Vagina (tissue), 2 donors: ENCODE measurements around the gene ITGAV.

Experiments used
- POLR2A ChIP-seq, 2 donors: fragments of 450-650 bp; IDR thresholded peaks; one replicate each; pipeline ENCODE4 v1.6.1; 2017; ENCODE audit warnings: antibody characterized with exemption in 2 of 2, mild to moderate bottlenecking in 2 of 2, moderate library complexity in 2 of 2
- POLR2AphosphoS5 ChIP-seq, 2 donors: sonication (generic); formaldehyde crosslinking; IDR thresholded peaks; one replicate each; pipeline ENCODE4 v1.9.0; 2017; ENCODE audit warnings: antibody characterized with exemption in 2 of 2, mild to moderate bottlenecking in 2 of 2, low read depth in 1 of 2; ENCODE audit not compliant: insufficient read depth in 1 of 2
- TF ChIP-seq, protein P1 (sequence below), 3 experiments: fragments of 450-650 bp in 2 of 3; fragments of 200-600 bp in 1 of 3; sonication (generic) in 1 of 3; IDR thresholded peaks; one replicate each; pipeline ENCODE4 v1.5.1; 2017 to 2019; ENCODE audit warnings: antibody characterized with exemption in 3 of 3, mild to moderate bottlenecking in 2 of 3, moderate library complexity in 2 of 3

DNA sequence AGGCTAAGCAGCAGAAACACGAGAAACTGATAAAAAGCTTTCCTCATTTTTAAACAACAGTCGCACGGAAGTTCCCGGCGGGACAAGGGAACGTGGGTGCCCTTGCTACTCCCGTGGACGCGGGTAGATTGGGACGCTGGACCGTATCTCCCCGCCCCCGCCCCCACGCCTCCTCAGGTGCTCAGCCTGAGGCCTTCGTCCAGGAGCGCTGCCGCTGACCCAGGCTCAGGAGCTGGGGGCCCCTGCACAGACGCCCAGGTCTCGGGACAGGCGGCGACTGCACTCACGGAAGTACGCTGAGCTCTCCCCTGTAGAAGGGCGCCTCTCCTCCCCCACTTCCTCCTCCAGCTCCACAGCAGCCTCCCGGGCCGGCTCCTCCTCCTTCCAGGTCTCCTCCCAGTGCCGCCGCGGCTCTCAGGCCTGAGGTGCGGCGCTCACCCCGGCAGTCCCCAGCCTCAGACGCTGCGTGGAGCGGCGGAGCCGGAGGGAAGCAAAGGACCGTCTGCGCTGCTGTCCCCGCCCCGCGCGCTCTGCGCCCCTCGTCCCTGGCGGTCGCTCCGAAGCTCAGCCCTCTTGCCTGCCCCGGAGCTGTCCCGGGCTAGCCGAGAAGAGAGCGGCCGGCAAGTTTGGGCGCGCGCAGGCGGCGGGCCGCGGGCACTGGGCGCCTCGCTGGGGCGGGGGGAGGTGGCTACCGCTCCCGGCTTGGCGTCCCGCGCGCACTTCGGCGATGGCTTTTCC is at the start of gene ITGAV:
- TF ChIP-seq, protein P1, sequence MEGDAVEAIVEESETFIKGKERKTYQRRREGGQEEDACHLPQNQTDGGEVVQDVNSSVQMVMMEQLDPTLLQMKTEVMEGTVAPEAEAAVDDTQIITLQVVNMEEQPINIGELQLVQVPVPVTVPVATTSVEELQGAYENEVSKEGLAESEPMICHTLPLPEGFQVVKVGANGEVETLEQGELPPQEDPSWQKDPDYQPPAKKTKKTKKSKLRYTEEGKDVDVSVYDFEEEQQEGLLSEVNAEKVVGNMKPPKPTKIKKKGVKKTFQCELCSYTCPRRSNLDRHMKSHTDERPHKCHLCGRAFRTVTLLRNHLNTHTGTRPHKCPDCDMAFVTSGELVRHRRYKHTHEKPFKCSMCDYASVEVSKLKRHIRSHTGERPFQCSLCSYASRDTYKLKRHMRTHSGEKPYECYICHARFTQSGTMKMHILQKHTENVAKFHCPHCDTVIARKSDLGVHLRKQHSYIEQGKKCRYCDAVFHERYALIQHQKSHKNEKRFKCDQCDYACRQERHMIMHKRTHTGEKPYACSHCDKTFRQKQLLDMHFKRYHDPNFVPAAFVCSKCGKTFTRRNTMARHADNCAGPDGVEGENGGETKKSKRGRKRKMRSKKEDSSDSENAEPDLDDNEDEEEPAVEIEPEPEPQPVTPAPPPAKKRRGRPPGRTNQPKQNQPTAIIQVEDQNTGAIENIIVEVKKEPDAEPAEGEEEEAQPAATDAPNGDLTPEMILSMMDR (IDR thresholded peaks at IDR 0.05) = peak in 1 of 3 experiments; percentile 13
- TF ChIP-seq POLR2A (IDR thresholded peaks at IDR 0.05) = peak in 1 of 2 donors; percentile 65
- peak; percentile 7 to 93 for TF ChIP-seq POLR2AphosphoS5 (IDR thresholded peaks at IDR 0.05; ENCODE audit: insufficient read depth in 1 of 2, low read depth in 1 of 2)
